HCT116 (cell line): ENCODE measurements around the gene MYH15. TPM values are rescaled to one million over a fixed set of nuclear protein-coding genes. Genes with fewer than 3 reads are reported as not detected.

ENCODE experiments used
- ATAC-seq: fragments of 200-7000 bp; cut with Tn5 transposase; 2 replicates; pipeline ENCODE4 v1.9.1; 2020; ENCODE audit warnings: mild to moderate bottlenecking, moderate library complexity
- BruUV-seq: library from RNA; stranded (reverse); fragments of 400-500 nt; replicated peaks from 2 replicates; lab custom pipeline; 2021; lab: Mats Ljungman, UMichigan
- CTCF ChIA-PET: fragments of 300-600 bp; sonication (Branson Sonifier 250); formaldehyde crosslinking; loops from one replicate; lab custom pipeline; 2021; ENCODE audit warnings: antibody characterized with exemption; lab: Charles Lee
- POLR2A ChIA-PET: fragments of 300-600, 350-600 bp; sonication (Branson Sonifier 250); formaldehyde crosslinking; loops from one replicate; lab custom pipeline; 2021; ENCODE audit warnings: antibody characterized with exemption; lab: Charles Lee
- RAD21 ChIA-PET, 2 experiments: fragments of 300-600 bp; sonication (Branson Sonifier 250); formaldehyde crosslinking; loops; one replicate each; lab custom pipeline; 2023; ENCODE audit warnings: low total read pairs in 2 of 2; ENCODE audit not compliant: uncharacterized antibody in 2 of 2, unreplicated experiment in 2 of 2, low non-redundant PET in 1 of 2; lab: Charles Lee
- DNase-seq: peaks from one replicate; pipeline ENCODE4 v3.0.0-alpha.2; 2010; ENCODE audit warnings: low read depth, low spot score
- H2AFZ ChIP-seq: fragments of 200-600 bp; shearing (Covaris generic), sonication (generic); 2 replicates; pipeline ENCODE4 v1.6.1; 2017; ENCODE audit warnings: low read depth, mixed run types, mixed read lengths, antibody characterized with exemption, low read length; ENCODE audit not compliant: poor library complexity, severe bottlenecking
- H3K27ac ChIP-seq: 2 replicates; pipeline ENCODE4 v1.5.1; 2012; ENCODE audit warnings: low read depth, low read length
- H3K27me3 ChIP-seq: fragments of 200-600 bp; sonication (generic); 2 replicates; pipeline ENCODE4 v1.6.1; 2016; ENCODE audit warnings: mixed run types, low read length, mixed read lengths; ENCODE audit not compliant: insufficient read depth
- H3K36me3 ChIP-seq, 2 experiments: fragments of 200-500 bp in 1 of 2; fragments of 200-600 bp in 1 of 2; sonication (Bioruptor generic) in 1 of 2; sonication (generic) in 1 of 2; 2 replicates each; pipeline versions ENCODE4 v1.5.1 to v1.6.1; 2014 to 2016; ENCODE audit warnings: low read length in 2 of 2, inconsistent platforms in 1 of 2, mixed read lengths in 1 of 2, mixed run types in 1 of 2; ENCODE audit not compliant: insufficient read depth in 2 of 2, control insufficient read depth in 1 of 2
- H3K4me1 ChIP-seq, 2 experiments: fragments of 200-600 bp in 1 of 2; sonication (generic) in 1 of 2; 2 replicates each; pipeline versions ENCODE4 v1.5.1 to v1.6.1; 2012 to 2017; ENCODE audit warnings: low read length in 2 of 2, inconsistent platforms in 1 of 2, mild to moderate bottlenecking in 1 of 2, mixed read lengths in 1 of 2, mixed run types in 1 of 2, moderate library complexity in 1 of 2; ENCODE audit not compliant: insufficient read depth in 2 of 2, control insufficient read depth in 1 of 2
- H3K4me2 ChIP-seq: fragments of 200-600 bp; sonication (generic); 2 replicates; pipeline ENCODE4 v1.6.1; 2017; ENCODE audit warnings: mixed run types, low read length, mixed read lengths
- H3K4me3 ChIP-seq, 2 experiments: fragments of 200-600 bp in 1 of 2; sonication (generic) in 1 of 2; replicated peaks in 1 of 2; 2 replicates each; pipeline ENCODE4 v1.5.1; 2011 to 2016; ENCODE audit warnings: low read length in 2 of 2, control low read depth in 1 of 2, low read depth in 1 of 2, mild to moderate bottlenecking in 1 of 2, mixed read lengths in 1 of 2, mixed run types in 1 of 2
- H3K79me2 ChIP-seq: fragments of 200-600 bp; sonication (generic); 2 replicates; pipeline ENCODE4 v1.6.1; 2017; ENCODE audit warnings: mild to moderate bottlenecking, mixed run types, low read length, moderate library complexity, mixed read lengths; ENCODE audit not compliant: insufficient read depth
- H3K9ac ChIP-seq: fragments of 200-600 bp; sonication (generic); 2 replicates; pipeline ENCODE4 v1.6.1; 2016; ENCODE audit warnings: low read length, mixed read lengths
- H3K9me2 ChIP-seq: fragments of 200-600 bp; sonication (generic), shearing (Covaris generic); 2 replicates; pipeline ENCODE4 v1.6.1; 2017; ENCODE audit warnings: mixed run types, mild to moderate bottlenecking, moderate library complexity; ENCODE audit not compliant: insufficient read depth
- H3K9me3 ChIP-seq, 2 experiments: fragments of 200-500 bp in 1 of 2; fragments of 200-600 bp in 1 of 2; sonication (Bioruptor generic) in 1 of 2; sonication (generic) in 1 of 2; 2 replicates each; pipeline ENCODE4 v1.6.1; 2014 to 2017; ENCODE audit warnings: low read length in 2 of 2, mixed read lengths in 2 of 2, inconsistent platforms in 1 of 2, low read depth in 1 of 2, mild to moderate bottlenecking in 1 of 2, mixed run types in 1 of 2, moderate library complexity in 1 of 2; ENCODE audit not compliant: control insufficient read depth in 1 of 2, insufficient read depth in 1 of 2
- H4K20me1 ChIP-seq: fragments of 200-600 bp; sonication (generic), shearing (Covaris generic); 2 replicates; pipeline ENCODE4 v1.6.1; 2017; ENCODE audit warnings: mixed run types, mild to moderate bottlenecking, moderate library complexity; ENCODE audit not compliant: insufficient read depth
- ATF3 ChIP-seq: IDR thresholded peaks from 2 replicates; pipeline ENCODE4 v1.6.1; 2012
- CBX3 ChIP-seq: IDR thresholded peaks from 2 replicates; pipeline ENCODE4 v1.6.1; 2012; ENCODE audit warnings: low read depth
- CEBPB ChIP-seq: IDR thresholded peaks from 2 replicates; pipeline ENCODE4 v1.6.1; 2012; ENCODE audit warnings: low read depth
- ELF1 ChIP-seq: IDR thresholded peaks from 2 replicates; pipeline ENCODE4 v1.6.1; 2012; ENCODE audit warnings: low read depth, borderline replicate concordance
- EZH2 ChIP-seq: fragments of 200-600 bp; sonication (generic); IDR thresholded peaks from 2 replicates; pipeline ENCODE4 v1.6.1; 2017; ENCODE audit warnings: antibody characterized with exemption, mixed run types
- EZH2phosphoT487 ChIP-seq: fragments of 200-600 bp; IDR thresholded peaks from 2 replicates; pipeline ENCODE4 v1.6.1; 2018; ENCODE audit warnings: antibody characterized with exemption, borderline replicate concordance
- FOSL1 ChIP-seq: IDR thresholded peaks from 2 replicates; pipeline ENCODE4 v1.6.1; 2012; ENCODE audit warnings: low read depth
- JUND ChIP-seq: IDR thresholded peaks from 2 replicates; pipeline ENCODE4 v1.6.1; 2012
- POLR2A ChIP-seq: IDR thresholded peaks from 2 replicates; pipeline ENCODE4 v1.7.0; 2011; ENCODE audit warnings: borderline replicate concordance; ENCODE audit not compliant: insufficient read depth, insufficient read length; ENCODE audit errors: extremely low read depth
- RAD21 ChIP-seq: IDR thresholded peaks from 2 replicates; pipeline ENCODE4 v1.6.1; 2012; ENCODE audit warnings: low read depth, mild to moderate bottlenecking
- SIN3A ChIP-seq: IDR thresholded peaks from 2 replicates; pipeline ENCODE4 v1.6.1; 2012; ENCODE audit warnings: low read depth
- SP1 ChIP-seq: IDR thresholded peaks from 2 replicates; pipeline ENCODE4 v1.6.1; 2012; ENCODE audit warnings: low read depth
- SRF ChIP-seq: IDR thresholded peaks from 2 replicates; pipeline ENCODE4 v1.6.1; 2012; ENCODE audit warnings: low read depth
- YY1 ChIP-seq: IDR thresholded peaks from 2 replicates; pipeline ENCODE4 v1.6.1; 2011; ENCODE audit warnings: low read length, low read depth, moderate library complexity, mild to moderate bottlenecking; ENCODE audit not compliant: insufficient replicate concordance; ENCODE audit errors: extremely low read depth
- ZFX ChIP-seq: fragments of 450-650 bp; IDR thresholded peaks from 2 replicates; pipeline ENCODE4 v1.6.1; 2017
- ZNF274 ChIP-seq: fragments of 200-500 bp; sonication (Bioruptor generic); IDR thresholded peaks from 2 replicates; pipeline ENCODE4 v1.6.1; 2014; ENCODE audit warnings: mild to moderate bottlenecking, low read depth, low read length, inconsistent platforms
- intact Hi-C: fragments of 100-400 bp; cut with micrococcal nuclease; formaldehyde crosslinking; loops from 2 replicates; pipeline ENCODE4 v1.10.0; 2022
- total RNA-seq: library from RNA; stranded (reverse); gene quantifications from one replicate; pipeline ENCODE4 v1.2.1, GENCODE V29; 2021; ENCODE audit not compliant: unreplicated experiment
- TF ChIP-seq, protein P1 (sequence below): IDR thresholded peaks from 2 replicates; pipeline ENCODE4 v1.6.1; 2012
- TF ChIP-seq, protein P2 (sequence below), 3 experiments: fragments of 200-600 bp in 1 of 3; sonication (generic) in 1 of 3; IDR thresholded peaks in 2 of 3; conservative IDR thresholded peaks in 1 of 3; 2 replicates each; pipeline ENCODE4 v1.5.1; 2012 to 2017; ENCODE audit warnings: low read depth in 2 of 3, low read length in 2 of 3, antibody characterized with exemption in 1 of 3, borderline replicate concordance in 1 of 3, control low read depth in 1 of 3, mild to moderate bottlenecking in 1 of 3, mixed read lengths in 1 of 3, mixed run types in 1 of 3, moderate library complexity in 1 of 3; ENCODE audit not compliant: insufficient read depth in 1 of 3

MYH15 gene
- total RNA-seq, 1 experiment from 2014 or later = 11.2 TPM

- H3K9ac ChIP-seq = no peak overlapping the region
- no peak overlapping the region for H3K4me2 ChIP-seq
- no peak overlapping the region for H2AFZ ChIP-seq
- no TSS peak for BruUV-seq
- TF ChIP-seq, protein P1, sequence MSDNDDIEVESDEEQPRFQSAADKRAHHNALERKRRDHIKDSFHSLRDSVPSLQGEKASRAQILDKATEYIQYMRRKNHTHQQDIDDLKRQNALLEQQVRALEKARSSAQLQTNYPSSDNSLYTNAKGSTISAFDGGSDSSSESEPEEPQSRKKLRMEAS = no peak
- TF ChIP-seq SP1 (no peak), RAD21 (no peak), CBX3 (no peak), EZH2phosphoT487 (no peak), ZNF274 (no peak), ELF1 (no peak), EZH2 (no peak), POLR2A (no peak), SRF (no peak), JUND (no peak), YY1 (no peak), CEBPB (no peak), SIN3A (no peak), FOSL1 (no peak), ZFX (no peak), ATF3 (no peak)
- TF ChIP-seq, protein P2, sequence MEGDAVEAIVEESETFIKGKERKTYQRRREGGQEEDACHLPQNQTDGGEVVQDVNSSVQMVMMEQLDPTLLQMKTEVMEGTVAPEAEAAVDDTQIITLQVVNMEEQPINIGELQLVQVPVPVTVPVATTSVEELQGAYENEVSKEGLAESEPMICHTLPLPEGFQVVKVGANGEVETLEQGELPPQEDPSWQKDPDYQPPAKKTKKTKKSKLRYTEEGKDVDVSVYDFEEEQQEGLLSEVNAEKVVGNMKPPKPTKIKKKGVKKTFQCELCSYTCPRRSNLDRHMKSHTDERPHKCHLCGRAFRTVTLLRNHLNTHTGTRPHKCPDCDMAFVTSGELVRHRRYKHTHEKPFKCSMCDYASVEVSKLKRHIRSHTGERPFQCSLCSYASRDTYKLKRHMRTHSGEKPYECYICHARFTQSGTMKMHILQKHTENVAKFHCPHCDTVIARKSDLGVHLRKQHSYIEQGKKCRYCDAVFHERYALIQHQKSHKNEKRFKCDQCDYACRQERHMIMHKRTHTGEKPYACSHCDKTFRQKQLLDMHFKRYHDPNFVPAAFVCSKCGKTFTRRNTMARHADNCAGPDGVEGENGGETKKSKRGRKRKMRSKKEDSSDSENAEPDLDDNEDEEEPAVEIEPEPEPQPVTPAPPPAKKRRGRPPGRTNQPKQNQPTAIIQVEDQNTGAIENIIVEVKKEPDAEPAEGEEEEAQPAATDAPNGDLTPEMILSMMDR (IDR thresholded peaks at IDR 0.05 in 2 of 3, conservative IDR thresholded peaks at IDR 0.05 in 1 of 3; ENCODE audit: borderline replicate concordance in 1 of 3, insufficient read depth in 1 of 3, low read depth in 2 of 3, low read length in 2 of 3) = no peak
- no peaks in the 10 kb centered on the region for H3K9me2 ChIP-seq
- intact Hi-C loops = no loop called here
- ATAC-seq (no peak), DNase-seq (no peak)
- no peaks in the 10 kb centered on the region for H3K4me1 ChIP-seq
- RAD21 ChIA-PET = interaction anchor here in 1 of 2 experiments (0.6 kb wide), 1 partner anchor 677 kb away, joined by 5 read pairs; no protein-coding TSS in a partner anchor
- H3K9me3 ChIP-seq = no peaks in the 10 kb centered on the region
- no peak overlapping the region for H3K4me3 ChIP-seq
- CTCF ChIA-PET = no interaction called here
- no peak overlapping the region for H3K27ac ChIP-seq
- H3K79me2 ChIP-seq = no peaks in the 10 kb centered on the region
- no peaks in the 10 kb centered on the region for H3K36me3 ChIP-seq
- no peaks in the 10 kb centered on the region for H3K27me3 ChIP-seq
- POLR2A ChIA-PET = no interaction called here
- no peaks in the 10 kb centered on the region for H4K20me1 ChIP-seq
Observed at GRCh38 chr3:108404368-108404767, 106.0 kb downstream of the MYH15 start.
